NCI-H146 treated with DMSO at 0.1 percent for 48 hours (cell line): Measurements from ENCODE around the gene MTREX.

Source experiments
- DNase-seq: peaks from one replicate; lab custom pipeline; 2025; ENCODE audit not compliant: unreplicated experiment; lab: John Stamatoyannopoulos, UW

The MTREX gene

GRCh38 chr5:55324815-55325418 is 17.1 kb downstream of the MTREX start:
- peak; percentile 12 for DNase-seq

- no peak for DNase-seq
Observed at GRCh38 chr5:55325621-55326020, 17.8 kb downstream of the MTREX start.

GRCh38 chr5:55327281-55327680 is 19.5 kb downstream of the MTREX start:
- DNase-seq = no peak

- no peak for DNase-seq
Observed at GRCh38 chr5:55331321-55331720, 23.5 kb downstream of the MTREX start.

- no peak for DNase-seq
Observed at GRCh38 chr5:55333017-55333416, 25.2 kb downstream of the MTREX start.

GRCh38 chr5:55333811-55334210 is 26.0 kb downstream of the MTREX start:
- no peak for DNase-seq

GRCh38 chr5:55338092-55338613 is 30.4 kb downstream of the MTREX start:
- no peak for DNase-seq

- no peak for DNase-seq
Observed at GRCh38 chr5:55338810-55339243, 31.0 kb downstream of the MTREX start.

GRCh38 chr5:55343107-55343506 is 35.3 kb downstream of the MTREX start:
- DNase-seq = no peak

GRCh38 chr5:55343609-55344008 is 35.8 kb downstream of the MTREX start:
- DNase-seq = no peak

- no peak for DNase-seq
Observed at GRCh38 chr5:55344392-55344992, 36.7 kb downstream of the MTREX start.

GRCh38 chr5:55345327-55345726 is 37.5 kb downstream of the MTREX start:
- DNase-seq = no peak

- DNase-seq = no peak
Observed at GRCh38 chr5:55347786-55348185, 40.0 kb downstream of the MTREX start.

GRCh38 chr5:55350754-55351153 is 43.0 kb downstream of the MTREX start:
- DNase-seq = no peak

GRCh38 chr5:55356896-55357295 is 49.1 kb downstream of the MTREX start:
- DNase-seq = no peak

GRCh38 chr5:55360190-55360589 is 52.4 kb downstream of the MTREX start:
- no peak for DNase-seq

GRCh38 chr5:55363856-55364255 is 56.1 kb downstream of the MTREX start:
- no peak for DNase-seq

- no peak for DNase-seq
Observed at GRCh38 chr5:55364537-55365055, 56.8 kb downstream of the MTREX start.

GRCh38 chr5:55370291-55370925 is 62.6 kb downstream of the MTREX start:
- no peak for DNase-seq

GRCh38 chr5:55371145-55371544 is 63.4 kb downstream of the MTREX start:
- DNase-seq = no peak

GRCh38 chr5:55372130-55372925 is 64.5 kb downstream of the MTREX start:
- DNase-seq = no peak
